Stimulated activated naive CD8-positive, alpha-beta T cell treated with anti-CD3 and anti-CD28 coated beads, Interleukin-15, Interleukin-2, amounts not matched to agents 100 U/mL and 50 U/mL, for 24 hours (primary cell): Measurements from ENCODE around the gene CACTIN.
A peak's percentile ranks its signal among the peaks of the same experiment; 100 is the strongest.

Experiments used
- ATAC-seq: fragments of 150-1000 bp; cut with Tn5 transposase; one replicate; pipeline ENCODE4 v1.10.0; 2021
- DNase-seq: peaks from one replicate; pipeline ENCODE4 v3.0.0; 2021

CACTIN gene

DNA sequence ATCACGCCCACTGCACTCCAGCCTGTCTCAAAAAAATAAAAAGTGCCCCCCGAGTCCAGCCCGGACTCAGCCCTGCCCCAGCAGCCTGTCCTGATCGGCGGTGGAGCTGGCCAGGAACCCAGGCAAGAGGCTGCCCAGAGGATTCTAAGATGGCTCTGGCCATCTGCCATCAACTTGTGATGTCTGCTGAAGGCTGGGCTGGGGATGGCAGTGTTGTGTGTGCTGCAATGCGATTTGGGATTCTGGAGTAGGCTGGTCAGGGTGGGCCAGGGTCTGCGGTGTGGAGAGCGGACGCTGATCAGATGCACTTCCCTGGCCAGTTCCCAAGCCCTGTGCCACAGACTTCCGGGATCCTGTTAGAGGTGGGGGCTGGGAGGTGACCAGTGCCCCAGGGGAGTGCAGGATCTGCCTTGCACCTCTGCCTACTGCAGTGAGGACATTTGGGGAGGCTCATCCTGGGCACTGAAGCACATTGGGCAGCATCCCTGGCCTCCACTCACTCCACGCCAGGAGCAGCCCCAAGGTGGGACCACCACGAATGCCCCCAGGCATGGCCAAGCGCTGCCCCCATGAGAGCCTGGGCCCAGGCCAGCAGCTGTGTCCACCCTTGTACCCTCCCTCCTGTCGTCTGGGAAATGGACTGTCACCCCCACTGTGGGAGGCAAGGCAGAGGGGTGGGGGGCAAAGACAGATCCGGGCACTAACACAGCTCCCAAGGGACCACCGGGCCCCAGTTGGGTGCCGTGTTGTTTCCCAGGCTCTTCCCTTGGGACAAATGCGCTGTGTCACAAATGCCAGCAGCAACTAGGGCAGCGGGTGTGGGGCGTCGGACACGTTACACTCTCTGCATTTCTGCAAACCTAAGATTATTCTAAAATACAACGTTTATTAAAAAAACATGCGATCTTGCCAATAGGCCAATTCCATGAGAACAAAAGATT lies 16.5 kb downstream of the CACTIN start:
- ATAC-seq, result no peak
- DNase-seq, result no peak

DNA sequence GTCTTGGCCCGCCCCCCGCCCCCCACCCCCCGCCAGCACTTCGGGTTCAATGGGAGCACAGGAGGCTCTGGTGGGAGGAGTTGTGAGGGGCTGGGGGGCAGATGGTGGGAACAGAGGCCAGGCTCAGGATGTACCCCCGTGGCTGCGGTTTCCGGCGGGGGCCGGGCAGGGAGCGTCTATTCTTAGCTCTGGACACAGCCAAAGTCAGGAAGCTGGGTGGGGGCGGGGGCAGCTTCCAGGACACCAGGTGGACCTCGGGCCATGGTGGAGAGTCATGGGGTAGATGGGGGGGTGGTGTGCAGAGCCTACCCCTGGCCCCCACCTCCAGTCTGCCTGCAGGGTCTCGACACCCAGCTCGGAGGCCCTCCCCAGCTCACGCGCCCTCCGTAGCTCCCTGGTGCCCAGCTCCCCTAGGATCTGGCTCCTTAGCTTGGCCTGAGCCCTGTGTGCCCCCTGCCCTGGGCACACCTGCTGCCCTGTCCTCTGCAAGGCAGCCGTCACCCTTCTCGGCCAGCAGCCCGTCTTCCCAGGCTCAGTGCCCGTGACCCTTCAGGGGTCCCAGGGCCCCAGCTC lies 17.8 kb downstream of the CACTIN start:
- DNase-seq, result no peak

DNA sequence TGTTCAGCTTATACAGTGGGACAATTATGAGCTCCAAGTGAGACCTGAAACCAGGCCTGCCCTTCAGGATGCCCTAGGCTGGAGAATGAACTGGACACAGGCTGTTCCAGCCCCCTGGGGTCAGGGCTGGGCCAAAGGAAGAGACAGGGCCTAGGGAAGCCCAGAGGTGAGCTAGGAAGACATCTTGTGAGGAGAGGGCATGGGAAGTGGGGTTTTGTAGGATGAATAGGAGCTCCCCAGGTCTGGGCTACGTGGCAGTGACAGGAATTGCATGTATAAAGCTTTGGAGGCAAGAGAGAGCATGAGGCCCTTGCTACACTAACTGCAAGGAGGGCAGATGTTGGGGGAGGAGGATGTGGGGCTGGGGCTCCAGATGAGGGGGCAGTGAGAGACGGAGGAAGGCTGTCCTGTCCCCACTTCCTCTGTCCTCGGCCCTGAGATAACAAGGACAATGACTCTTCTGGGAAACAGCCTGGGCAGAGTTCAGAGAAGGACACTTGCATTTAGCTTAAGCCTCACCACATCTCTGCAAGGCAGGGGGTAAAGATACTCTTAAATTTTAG lies 18.4 kb downstream of the CACTIN start:
- no peak for ATAC-seq
- no peak for DNase-seq

More for the DNA sequence above, 17.8 kb downstream of the CACTIN start:
- no peak for ATAC-seq

DNA sequence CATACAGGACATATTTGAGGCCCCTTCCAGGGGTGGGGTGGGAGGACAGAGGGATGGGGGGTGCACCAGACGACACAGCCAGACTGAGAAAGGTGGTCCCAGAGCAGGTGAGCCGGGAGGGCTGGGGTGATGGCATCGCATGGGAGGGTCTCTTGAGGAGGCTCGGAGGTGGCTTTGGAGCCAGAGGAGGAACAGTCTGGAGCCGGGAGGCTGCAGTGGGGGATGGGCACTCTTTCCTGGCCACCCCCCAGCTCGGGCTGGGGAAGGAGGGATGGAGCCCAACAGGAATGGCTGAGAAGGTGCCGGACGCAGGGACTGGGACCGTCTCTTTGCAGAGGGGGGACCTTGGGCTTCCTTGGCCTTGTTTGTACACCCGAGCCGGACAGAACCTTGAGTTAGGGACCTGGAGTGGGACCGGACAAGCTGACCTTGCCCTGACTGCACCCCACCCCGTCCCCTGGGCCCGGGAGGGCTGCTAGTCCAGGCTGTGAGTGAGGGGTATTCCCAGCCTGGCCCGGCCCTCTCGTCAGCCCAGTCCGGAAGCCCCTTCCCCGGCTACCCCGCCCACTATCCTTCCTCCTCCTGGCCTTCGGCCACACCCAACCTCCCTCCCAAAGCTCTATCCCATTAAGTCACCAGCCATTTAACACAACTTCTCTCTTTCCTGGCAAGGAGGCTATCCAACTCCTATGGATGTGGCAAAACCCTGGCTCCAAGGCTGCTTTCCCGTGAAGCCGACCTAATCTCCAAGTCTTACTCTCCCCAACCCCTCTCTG lies 19.1 kb downstream of the CACTIN start:
- DNase-seq (no peak), ATAC-seq (no peak)

DNA sequence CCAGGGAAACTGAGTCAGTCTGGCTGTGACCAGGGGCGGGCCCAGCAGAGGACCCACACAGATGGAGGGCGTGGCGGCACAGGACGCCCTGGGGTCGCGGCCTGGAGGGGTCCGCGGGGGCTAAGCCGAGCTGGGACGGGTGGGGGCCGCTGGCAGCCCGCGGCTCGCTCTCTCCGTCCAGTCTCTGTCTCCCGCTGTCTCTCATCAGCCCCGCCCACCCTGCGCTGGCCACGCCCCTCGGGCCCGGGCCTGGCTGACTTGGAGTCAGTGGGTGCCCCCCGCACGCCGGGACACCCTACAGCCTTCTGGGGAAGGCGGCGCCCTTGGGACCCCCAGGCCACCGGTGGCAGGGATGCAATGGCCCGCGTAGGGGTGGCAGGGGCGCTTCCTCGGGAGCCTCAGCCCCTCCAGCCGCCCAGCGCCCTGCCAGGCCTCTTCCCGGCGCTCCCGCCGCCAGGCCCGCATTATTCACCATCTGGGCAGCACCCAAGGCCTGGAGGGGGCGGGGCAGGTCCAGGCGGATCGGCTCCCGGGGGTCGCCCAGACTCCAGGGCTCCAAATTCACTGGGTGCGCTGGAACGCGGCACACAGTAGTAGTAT lies 19.8 kb downstream of the CACTIN start, which contains the start of gene TBXA2R:
Gene TBXA2R, minus strand, starts transcription at position 186 of the 600 bp plus-strand sequence. CDS start 6,241 bp downstream, outside the sequence.
- ATAC-seq, result peak; percentile 41

DNA sequence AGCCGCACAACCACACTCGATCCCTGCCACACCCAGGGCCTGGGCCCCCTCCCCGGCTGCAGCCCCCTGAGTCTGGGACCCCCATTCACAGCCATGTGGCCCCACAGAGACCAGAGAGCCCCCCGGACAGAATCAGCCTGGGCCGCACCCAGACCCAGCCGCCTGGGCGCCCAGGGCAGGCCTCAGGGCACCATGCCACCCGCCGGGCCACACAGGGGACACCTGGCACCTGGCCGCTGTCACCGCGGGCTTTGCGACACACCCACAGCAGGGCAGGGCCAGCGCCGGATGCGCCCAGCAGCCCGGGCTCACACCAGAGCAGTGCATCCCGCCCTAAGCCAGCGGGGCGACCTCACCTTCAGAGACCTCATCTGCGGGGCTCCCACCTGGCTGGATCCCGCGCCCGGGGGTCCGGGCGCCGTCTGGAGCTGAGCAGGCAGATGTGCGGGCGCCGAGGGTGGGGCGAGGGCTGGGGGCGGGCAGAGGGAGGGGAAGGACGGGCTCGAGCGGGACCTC lies 20.4 kb downstream of the CACTIN start:
- ATAC-seq, result peak; percentile 25
- DNase-seq, result peak; percentile 40

More for the DNA sequence above, 19.8 kb downstream of the CACTIN start, which contains the start of gene TBXA2R:
- peak; percentile 86 for DNase-seq

DNA sequence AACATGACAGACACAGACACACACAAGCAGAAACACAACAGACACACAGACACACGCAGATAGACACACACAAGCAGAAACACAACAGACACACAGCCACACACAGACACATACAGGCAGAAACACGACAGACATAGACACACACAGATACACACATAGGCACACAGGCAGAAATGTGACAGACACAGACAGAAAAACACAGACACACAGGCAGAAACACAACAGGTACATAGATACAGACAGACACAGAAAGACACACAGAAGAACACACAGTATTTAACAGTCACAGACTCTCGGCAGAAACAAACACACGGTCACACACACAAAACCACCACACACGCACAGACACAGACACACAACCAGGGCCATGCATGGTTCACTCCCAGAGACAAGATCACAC lies 20.8 kb downstream of the CACTIN start:
- DNase-seq, result no peak

DNA sequence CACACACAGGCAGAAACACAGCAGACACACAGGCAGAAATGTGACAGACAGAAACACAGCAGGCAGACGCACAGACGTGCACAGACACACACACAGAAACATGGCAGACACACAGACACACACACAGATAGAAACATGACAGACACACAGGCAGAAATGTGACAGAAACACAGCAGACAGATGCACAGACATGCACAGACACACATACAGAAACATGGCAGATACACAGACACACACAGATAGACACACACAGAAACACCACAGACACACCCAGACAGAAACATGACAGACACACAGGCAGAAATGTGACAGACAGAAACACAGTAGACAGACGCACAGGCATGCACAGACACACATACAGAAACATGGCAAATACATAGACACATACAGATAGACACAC lies 21.2 kb downstream of the CACTIN start:
- DNase-seq (no peak), ATAC-seq (no peak)

More for the DNA sequence above, 20.8 kb downstream of the CACTIN start:
- no peak for ATAC-seq

DNA sequence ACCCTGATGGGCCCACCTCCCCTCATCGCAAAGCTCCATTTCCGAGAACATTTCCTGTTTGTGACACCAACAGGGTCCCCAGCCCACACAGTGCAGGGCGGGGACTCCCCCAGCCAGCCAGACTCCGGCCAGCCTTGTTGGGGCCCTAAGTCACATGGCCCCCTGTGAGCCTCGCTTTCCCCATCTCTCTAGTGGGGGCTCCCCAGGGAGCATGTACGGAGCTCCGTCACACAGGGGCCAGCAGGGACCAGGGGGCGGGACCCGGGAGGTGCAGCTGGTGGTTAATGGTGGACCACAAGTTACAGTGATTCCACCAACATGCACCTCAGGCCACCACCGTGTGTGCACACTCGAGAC lies 21.6 kb downstream of the CACTIN start:
- ATAC-seq (peak; percentile 56), DNase-seq (peak; percentile 63)

DNA sequence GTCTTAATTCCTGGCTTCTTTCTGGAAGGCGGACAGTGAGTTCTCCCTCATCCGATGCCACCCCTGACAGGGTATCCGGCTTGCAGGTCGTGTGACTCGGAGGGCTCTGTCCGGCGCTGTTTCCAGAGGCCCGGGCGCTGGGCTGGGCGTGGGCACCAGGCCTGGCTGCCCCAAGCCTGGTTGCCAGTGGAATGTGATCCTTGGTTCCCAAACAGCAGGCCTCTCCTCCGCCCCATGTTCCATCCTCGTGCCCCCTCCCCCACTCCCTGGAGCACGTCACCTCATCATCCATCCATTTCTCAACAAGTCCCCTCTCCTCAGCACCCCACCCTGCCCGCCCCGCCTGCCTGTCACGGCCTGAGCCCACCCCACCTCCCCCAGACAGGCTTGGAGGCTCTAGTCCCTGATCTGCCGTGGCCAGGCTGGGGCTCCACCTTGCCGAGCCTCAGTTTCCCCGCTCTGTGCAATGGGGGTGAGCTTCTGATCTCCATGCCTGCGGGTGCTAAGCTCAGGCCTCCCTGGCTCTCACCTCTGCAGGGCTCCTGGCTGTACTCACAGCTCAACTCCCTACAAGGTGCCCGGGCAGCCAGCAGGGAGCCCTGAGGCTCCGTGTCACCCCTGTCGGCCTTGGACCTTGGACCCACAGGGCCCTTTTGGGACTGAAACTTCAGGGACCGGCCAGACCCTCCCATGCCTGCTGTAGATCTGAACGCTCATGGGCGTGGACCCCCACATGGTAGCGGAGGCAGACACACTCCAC lies 22.2 kb downstream of the CACTIN start:
- DNase-seq (no peak), ATAC-seq (peak; percentile 12)

DNA sequence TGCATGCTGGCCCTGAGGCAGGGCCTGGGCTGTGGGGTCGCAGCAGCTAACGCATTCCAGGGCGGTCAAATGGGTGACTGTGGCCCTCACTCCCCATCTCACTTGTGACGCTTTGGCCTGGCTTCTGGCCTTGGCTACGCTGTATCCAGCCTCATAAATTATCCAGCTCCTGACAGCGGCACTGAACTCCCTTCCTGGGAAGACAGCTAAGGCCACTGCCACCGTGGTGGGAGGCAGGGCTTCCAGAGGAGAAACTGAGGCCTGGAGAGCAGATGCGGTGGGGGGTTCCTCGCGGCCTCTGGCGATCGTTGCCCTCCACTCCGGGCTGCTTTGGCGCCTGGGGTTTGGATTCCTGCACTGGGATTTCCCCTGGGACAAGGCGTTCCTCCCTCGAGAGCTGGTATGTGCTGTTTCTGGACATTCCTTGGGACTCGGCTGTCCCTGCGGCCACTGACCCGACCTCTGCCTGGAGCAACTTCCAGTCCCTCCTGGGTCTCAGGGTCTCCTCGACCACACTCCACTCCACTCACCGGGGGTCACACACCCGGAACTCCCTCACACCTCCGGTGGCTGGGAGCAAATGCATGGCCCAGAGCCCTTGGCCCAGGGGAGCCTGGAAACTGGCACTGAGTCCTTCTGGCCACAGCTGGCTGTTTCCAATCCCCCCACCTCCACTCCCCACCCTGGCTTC lies 23.3 kb downstream of the CACTIN start:
- no peak for DNase-seq

DNA sequence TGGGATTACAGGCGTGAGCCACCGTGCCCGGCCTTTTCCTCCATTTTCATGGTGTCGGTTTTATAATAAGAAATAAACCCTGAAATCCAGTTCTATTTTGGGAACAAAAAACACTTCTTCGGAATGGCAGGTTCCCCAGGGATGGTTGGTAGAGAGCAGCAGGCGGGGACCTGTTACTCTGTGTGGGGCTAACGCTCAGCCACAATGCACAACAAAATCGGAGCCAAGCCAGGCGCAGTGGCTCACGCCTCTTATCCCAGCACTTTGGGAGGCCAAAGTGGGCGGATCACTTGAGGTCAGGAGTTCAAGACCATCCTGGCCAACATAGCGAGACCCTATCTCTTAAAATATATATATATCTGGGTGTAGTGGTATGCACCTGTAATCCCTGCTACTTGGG lies 25.6 kb downstream of the CACTIN start:
- ATAC-seq (no peak), DNase-seq (no peak)

More for the DNA sequence above, 23.3 kb downstream of the CACTIN start:
- no peak for ATAC-seq

DNA sequence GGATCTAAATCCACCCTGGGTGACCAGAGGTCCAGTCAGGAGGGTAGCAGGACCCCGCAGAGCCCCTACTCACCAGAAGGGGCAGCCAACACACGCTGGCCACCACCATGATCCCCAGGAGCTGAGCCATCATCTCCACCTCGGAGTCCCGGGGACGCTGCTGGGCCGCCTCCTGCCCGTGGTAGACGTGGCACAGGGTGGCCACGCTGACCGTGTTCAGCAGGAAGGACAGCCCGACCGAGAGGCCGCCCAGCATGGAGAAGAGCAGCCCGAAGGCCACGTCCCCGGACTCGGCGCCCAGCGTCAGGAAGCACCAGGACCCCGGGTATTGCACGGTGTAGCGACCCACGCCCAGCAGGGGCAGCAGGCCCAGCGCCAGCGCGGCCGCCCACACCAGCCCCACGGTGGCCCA lies 26.8 kb downstream of the CACTIN start:
- ATAC-seq, result no peak

DNA sequence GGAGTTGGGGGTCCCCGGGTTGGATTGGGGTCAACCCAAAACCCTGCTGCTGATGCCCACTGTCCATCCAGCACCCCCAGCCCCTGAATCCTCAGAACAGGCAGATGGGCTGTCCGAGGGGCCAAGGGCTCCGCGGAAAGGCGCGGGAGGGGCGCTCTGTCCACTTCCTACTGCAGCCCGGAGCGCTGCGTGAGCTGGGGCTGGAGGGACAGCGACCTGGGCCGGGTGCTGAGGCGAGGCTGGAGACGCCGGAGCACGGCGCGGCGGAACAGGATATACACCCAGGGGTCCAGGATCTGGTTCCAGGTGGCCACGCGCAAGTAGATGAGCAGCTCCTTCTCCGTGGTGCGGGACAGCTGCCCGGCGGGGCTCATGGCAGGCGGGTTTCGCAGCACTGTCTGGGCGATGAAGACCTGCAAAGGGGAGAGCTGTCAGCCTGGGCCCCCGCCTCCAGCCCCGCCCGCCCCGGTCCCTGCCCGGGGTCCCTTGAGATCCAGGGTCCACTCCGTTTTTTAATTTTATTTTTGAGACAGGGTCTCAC lies 31.0 kb downstream of the CACTIN start:
- DNase-seq (no peak), ATAC-seq (no peak)

More for the DNA sequence above, 26.8 kb downstream of the CACTIN start:
- no peak for DNase-seq

DNA sequence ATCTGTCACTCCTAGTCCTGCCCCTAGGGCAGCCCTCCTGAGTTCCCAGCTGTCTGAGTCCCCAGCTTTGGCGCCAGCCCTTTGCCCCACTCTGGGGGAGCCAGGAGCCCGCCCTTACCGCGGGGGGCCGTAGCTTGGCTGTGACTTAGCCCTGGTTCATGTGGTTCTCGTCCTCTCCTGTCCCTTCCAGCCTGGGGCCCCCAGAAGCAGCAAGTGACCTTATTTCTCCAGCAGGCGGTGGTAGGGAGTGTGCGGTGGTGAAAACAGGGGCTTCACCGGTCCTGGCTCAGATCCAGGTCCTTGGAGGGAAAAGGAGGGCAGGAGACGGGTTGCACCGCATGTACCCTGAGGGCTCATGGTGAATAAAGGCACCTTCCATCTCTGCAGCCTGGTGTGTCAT lies 33.4 kb downstream of the CACTIN start:
- DNase-seq, result no peak
- no peak for ATAC-seq

DNA sequence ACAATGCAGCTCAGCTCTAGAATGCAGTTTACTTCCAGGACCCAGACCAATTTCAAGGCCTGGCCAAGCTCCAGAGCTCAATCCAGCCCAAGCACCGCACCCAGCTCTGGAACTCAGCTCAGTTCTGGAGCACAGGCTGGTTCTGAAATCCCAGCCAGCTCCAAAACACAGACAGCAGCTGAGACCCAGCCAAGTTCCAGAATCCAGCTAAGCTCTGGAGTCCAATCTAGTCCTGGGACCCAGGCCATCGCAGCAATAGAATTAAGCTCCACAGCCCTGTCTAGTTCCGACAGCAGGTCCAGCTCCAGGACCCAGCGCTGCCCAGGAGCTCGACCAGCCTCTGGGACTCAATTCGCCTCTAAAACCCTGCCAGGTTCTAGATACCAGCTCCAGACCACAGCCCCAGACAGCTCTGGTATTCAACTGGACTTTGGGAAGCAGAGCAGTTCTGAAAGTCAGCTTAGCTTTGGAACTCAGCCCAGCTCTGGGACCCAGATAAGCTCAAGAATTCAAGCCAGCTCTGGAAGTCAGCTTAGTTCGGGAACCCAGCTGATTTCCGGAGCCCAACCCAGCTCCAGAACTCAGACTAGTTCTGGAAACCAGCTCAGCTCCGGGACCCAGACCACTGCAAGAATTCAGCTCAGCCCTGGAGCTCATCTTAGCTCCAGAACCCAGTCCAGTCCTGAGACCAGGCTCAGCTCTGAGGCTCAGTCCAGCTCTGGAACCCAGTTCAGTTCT lies 34.5 kb downstream of the CACTIN start:
- no peak for DNase-seq
- ATAC-seq, result no peak

DNA sequence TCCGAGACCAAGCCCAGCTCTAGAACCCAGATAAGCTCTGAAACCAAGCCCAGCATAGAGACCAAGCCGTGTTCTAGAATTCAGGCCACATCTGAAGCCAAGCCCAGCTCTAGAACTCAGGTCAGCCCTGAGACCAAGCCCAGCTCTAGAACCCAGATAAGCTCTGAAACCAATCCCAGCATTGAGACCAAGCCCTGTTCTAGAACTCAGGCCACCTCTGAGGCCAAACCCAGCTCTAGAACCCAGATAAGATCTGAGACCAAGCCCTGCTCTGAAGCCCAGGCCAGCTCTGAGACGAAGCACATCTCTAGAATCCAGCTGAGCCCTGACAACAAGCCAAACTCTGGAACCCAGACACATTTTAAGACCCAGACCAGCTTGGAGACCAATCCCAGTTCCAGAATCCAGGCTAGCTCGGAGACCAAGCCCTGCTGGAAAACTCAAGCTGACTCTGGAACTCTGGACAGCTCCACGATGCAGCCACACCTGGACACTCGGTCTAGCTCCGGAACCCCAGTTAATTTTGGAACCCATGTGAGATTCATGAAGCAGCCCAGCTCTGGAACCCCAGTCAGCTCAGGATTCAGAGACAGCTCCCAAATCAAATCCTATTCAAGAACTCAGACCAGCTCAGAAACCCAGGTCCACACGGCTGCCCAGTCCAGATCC lies 35.5 kb downstream of the CACTIN start:
- ATAC-seq (no peak), DNase-seq (no peak)

DNA sequence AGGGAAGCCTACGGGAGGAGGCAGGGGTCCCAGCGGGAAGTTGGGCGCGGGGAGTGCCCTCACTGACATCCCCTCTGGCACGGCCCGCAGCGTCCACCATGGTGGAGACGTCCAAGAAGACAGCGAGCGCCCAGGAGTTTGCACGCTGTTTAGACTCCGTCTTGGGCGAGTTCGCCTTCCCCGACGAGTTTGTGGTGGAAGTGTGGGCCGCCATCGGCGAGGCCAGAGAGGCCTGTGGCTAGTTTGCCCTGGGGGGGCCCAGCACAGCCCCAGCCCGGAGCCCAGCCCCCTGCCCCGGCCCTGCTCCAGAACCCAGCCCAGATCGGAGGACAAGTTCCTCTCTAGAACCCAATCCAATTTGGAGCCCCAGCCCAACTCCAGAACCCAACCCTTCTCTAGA lies 36.6 kb downstream of the CACTIN start:
- DNase-seq (no peak), ATAC-seq (no peak)

DNA sequence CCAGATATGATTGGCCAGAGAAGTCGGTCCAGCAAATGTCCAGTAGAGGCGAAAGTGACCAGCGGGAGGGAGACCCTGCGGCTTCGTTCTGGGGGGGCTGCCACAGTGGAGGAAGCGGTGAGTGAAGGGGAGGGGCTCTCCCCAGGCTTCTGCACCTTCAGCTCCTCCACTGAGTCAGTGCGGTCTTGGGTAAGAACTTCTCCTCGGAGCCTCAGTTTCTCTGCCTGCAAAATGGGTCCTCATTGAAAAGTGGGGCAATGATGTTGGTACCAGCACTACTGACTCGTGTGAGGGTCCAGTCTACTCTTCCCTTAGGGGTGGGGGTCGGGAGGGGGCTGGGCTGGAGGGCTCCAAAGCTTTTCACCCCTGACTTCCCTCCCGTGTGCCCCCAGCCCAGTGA lies 37.2 kb downstream of the CACTIN start:
- ATAC-seq (no peak), DNase-seq (no peak)
